Endothelial cell (in vitro differentiated cells): ENCODE results near the gene MAP2K5. TPM values are rescaled to one million over a fixed set of nuclear protein-coding genes. Genes with fewer than 3 reads are reported as not detected.

Source experiments
- DNase-seq: peaks from one replicate; pipeline ENCODE4 v3.0.0; 2021; ENCODE audit warnings: low spot score
- H3K27ac Mint-ChIP-seq: one replicate; pipeline ENCODE4 v1.8.0; 2021; ENCODE audit warnings: mixed read lengths, inconsistent platforms; ENCODE audit not compliant: unreplicated experiment
- H3K27me3 Mint-ChIP-seq: one replicate; pipeline ENCODE4 v1.8.0; 2021; ENCODE audit warnings: mild to moderate bottlenecking, moderate library complexity, mixed read lengths, inconsistent platforms; ENCODE audit not compliant: unreplicated experiment
- H3K36me3 Mint-ChIP-seq: one replicate; pipeline ENCODE4 v1.8.0; 2021; ENCODE audit warnings: mild to moderate bottlenecking, low read depth, mixed read lengths, inconsistent platforms; ENCODE audit not compliant: unreplicated experiment
- H3K4me1 Mint-ChIP-seq: one replicate; pipeline ENCODE4 v1.8.0; 2021; ENCODE audit warnings: mild to moderate bottlenecking, mixed read lengths, inconsistent platforms; ENCODE audit not compliant: unreplicated experiment
- H3K4me3 Mint-ChIP-seq: one replicate; pipeline ENCODE4 v1.8.0; 2021; ENCODE audit warnings: mild to moderate bottlenecking, mixed read lengths, inconsistent platforms; ENCODE audit not compliant: unreplicated experiment
- H3K9me3 Mint-ChIP-seq: one replicate; pipeline ENCODE4 v1.8.0; 2021; ENCODE audit warnings: mixed read lengths, inconsistent platforms; ENCODE audit not compliant: unreplicated experiment
- total RNA-seq: library from RNA; stranded (reverse); fragmentation: NEBNext Ultra II Directional; extraction: Animal tissue kit (Norgen Biotek cat#: 25700); gene quantifications from one replicate; pipeline ENCODE4 v1.2.1, GENCODE V29; 2021; ENCODE audit not compliant: unreplicated experiment
- TF ChIP-seq, protein P1 (sequence below): fragments of 200-600 bp; sonication (generic); IDR thresholded peaks from one replicate; pipeline ENCODE4 v1.5.0; 2021; ENCODE audit warnings: antibody characterized with exemption; ENCODE audit not compliant: unreplicated experiment

The MAP2K5 gene
- total RNA-seq, 1 donor from 2014 or later, result 22.2 TPM

DNA sequence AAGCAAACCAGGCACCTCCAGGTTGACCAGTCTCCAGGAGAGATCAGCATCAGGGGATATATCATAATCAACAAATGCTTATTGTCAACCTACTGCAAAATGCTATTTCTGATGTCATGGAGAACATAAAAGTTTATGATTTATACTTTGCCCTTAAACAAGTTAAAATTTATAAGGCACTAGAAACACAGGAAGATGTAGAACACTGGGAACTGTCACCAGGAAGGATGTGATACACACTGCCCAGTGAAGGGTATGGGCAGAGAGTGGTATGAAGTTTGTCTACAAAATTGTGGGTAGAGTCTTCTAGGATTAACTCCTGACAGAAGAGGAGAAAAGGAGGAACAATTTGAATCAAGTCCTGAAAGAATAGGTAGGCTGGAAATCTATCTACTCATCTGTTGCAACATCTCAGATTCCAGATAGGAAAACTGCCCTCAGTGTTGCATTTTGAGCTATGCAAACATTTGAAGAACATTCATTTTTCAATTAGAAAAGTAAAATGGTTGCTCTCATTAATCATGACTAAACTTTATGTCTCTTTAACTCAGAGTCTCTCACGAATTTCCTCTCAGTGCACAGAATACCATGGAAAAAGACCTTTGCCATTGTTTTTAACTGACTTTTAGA, 176.9 kb downstream of the MAP2K5 start:
- no peaks in the 10 kb centered on the region for H3K36me3 Mint-ChIP-seq
- no peak overlapping the region for H3K27ac Mint-ChIP-seq
- H3K4me1 Mint-ChIP-seq, result no peaks in the 10 kb centered on the region
- H3K9me3 Mint-ChIP-seq, result no peaks in the 10 kb centered on the region
- DNase-seq, result no peak
- no peaks in the 10 kb centered on the region for H3K27me3 Mint-ChIP-seq
- H3K4me3 Mint-ChIP-seq, result no peak overlapping the region
- TF ChIP-seq, protein P1, sequence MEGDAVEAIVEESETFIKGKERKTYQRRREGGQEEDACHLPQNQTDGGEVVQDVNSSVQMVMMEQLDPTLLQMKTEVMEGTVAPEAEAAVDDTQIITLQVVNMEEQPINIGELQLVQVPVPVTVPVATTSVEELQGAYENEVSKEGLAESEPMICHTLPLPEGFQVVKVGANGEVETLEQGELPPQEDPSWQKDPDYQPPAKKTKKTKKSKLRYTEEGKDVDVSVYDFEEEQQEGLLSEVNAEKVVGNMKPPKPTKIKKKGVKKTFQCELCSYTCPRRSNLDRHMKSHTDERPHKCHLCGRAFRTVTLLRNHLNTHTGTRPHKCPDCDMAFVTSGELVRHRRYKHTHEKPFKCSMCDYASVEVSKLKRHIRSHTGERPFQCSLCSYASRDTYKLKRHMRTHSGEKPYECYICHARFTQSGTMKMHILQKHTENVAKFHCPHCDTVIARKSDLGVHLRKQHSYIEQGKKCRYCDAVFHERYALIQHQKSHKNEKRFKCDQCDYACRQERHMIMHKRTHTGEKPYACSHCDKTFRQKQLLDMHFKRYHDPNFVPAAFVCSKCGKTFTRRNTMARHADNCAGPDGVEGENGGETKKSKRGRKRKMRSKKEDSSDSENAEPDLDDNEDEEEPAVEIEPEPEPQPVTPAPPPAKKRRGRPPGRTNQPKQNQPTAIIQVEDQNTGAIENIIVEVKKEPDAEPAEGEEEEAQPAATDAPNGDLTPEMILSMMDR, result no peak

DNA sequence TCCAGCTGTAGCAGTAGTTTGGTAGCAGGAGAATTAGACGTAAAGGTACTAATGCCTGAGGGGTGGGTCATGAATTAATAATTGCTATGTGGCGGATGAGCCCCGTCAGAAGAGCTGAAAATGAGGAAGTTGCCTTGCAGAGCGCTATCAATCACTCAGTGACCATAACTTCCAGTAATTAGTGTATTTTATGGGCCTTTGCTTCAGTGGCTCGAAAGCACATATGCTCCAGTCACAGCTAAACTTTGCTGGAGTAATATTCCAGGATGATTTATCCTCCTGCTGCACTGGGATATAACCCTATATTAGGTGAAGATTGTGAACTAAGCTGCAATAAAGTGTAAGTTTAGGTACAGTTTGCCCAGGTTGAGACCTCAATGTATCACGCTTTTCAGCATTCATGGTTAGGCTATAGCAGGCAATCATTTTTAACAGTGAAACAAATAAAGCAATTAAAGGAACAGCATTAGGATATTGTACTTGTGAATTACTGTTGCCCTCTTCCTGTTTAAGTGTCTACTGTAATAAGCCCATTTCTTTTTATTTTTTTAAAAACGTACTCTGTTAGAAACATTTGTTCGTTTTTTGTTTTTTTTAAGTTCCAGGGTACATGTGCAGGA, 178.2 kb downstream of the MAP2K5 start:
- H3K27me3 Mint-ChIP-seq, result no peaks in the 10 kb centered on the region
- H3K4me1 Mint-ChIP-seq, result no peaks in the 10 kb centered on the region
- H3K9me3 Mint-ChIP-seq, result no peaks in the 10 kb centered on the region
- TF ChIP-seq, protein P1, result no peak
- DNase-seq, result no peak
- no peak overlapping the region for H3K4me3 Mint-ChIP-seq
- H3K36me3 Mint-ChIP-seq, result no peaks in the 10 kb centered on the region
- no peak overlapping the region for H3K27ac Mint-ChIP-seq

DNA sequence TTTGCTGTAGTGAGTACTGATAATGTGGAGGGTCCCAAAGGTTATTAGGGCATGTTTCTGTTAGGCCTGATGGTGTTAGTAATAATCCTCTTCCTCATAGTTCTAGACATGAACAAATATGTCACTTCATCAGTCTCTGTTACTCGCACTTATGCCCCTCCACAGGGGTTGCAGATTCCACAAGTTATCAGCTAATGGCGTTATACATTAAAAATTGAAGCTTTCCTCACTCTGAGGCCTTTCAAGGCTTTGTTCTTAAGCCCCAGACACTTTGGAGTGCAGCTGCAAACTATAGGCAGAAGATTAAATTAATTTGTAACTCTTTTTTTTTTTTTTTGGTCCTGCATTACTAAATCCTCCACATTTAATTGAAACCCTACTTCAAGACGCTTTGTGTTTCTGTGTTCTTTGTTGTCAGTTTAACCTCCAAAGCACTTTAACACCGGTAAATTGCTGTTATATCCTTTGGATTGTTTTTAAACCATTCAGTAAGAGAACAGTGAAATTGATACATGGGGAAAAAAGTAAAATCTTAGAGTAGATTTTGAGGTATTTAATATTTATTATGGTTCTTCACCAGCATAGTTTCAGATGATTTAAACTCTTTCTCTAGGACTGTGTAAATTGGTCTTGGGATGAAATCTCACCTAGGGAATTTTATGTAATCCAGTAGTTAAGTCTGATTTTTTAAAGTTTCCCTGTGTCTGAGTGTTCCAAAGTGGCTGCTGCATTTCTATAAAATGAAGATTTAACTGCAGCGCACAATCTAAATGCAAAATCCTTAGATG, 179.7 kb downstream of the MAP2K5 start:
- Mint-ChIP-seq H3K4me1 (no peaks in the 10 kb centered on the region), H3K36me3 (no peaks in the 10 kb centered on the region), H3K9me3 (no peaks in the 10 kb centered on the region), H3K27ac (no peak overlapping the region), H3K4me3 (no peak overlapping the region), H3K27me3 (no peaks in the 10 kb centered on the region)
- no peak for DNase-seq
- TF ChIP-seq, protein P1, result no peak

DNA sequence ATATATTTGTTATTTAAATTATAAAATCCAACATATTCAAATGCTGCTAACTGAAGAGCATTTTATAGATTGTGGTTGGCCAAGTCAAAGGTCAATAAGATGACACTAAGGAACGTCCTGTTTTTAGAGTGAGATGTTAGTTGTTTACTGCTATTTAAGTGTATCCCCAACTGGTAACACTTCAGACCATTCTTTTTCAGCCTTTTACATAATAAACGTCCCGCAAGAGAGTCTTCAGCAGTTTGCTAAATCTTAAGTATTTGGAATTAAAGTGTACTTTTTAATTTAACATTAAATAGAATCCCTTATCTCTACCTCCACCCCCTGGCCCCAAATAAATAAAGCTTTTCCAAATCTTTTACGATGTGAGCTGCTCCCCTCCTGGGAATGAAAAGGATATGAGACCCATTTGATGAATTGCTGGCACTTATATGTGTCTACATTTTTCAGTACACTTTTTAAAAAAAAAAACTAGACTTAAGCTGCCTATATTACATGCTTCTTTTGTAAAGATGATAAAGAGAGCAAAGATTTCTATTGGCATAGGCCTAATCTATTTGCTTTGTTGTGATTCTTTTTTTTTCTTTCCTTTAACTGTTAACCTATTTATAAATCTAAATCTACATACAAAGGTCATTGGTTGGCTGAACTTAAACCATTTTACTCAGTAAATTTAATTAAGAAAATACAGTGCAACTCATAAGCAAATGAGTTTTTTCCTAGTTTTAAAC, 181.0 kb downstream of the MAP2K5 start:
- Mint-ChIP-seq H3K9me3 (no peaks in the 10 kb centered on the region), H3K27me3 (no peaks in the 10 kb centered on the region), H3K4me3 (no peak overlapping the region), H3K4me1 (no peaks in the 10 kb centered on the region), H3K36me3 (no peaks in the 10 kb centered on the region), H3K27ac (no peak overlapping the region)
- DNase-seq, result no peak
- TF ChIP-seq, protein P1, result no peak
